ENCODE measurements around the gene STT3A.

GRCh38 chr11:125625630-125626287, 33.1 kb downstream of the STT3A start:
- TF ChIP-seq CTCF (IDR thresholded peaks at IDR 0.05) = no peak
- TF ChIP-seq POLR2A (IDR thresholded peaks at IDR 0.05) = peak in 1 of 2 donors; percentile 48

All from heart left ventricle (tissue), 13 donors.